ENCODE data around the gene BAZ2B. TPM values are rescaled to one million over a fixed set of nuclear protein-coding genes. Genes with fewer than 3 reads are reported as not detected.

Gene BAZ2B
- polyA plus RNA-seq, 2 donors, result 12.5 to 18.3 TPM

GRCh38 chr2:159462201-159462785, 154.1 kb downstream of the BAZ2B start:
- WGBS, 2 donors, result 91 to 95% methylated on average over 9 of the region's 9 CpGs

GRCh38 chr2:159461076-159461475, 155.3 kb downstream of the BAZ2B start:
- 50 to 64% methylated on average over 2 of the region's 2 CpGs for WGBS, 2 donors
- Histone ChIP-seq H3K9me3 (ENCODE audit: control insufficient read depth in 2 of 2, insufficient read depth in 1 of 2, low read depth in 1 of 2, low read length in 1 of 2) (no peaks in the 10 kb centered on the region), H3K4me1 (ENCODE audit: control insufficient read depth in 2 of 2, insufficient read depth in 2 of 2, low read length in 1 of 2) (no peaks in the 10 kb centered on the region), H3K4me3 (ENCODE audit: low read depth in 1 of 2, low read length in 2 of 2) (no peak overlapping the region), H3K27ac (ENCODE audit: low read depth in 2 of 2, low read length in 1 of 2) (no peak overlapping the region), H3K27me3 (ENCODE audit: control insufficient read depth in 1 of 2, insufficient read depth in 2 of 2, low read length in 2 of 2) (no peaks in the 10 kb centered on the region), H3K36me3 (ENCODE audit: control insufficient read depth in 2 of 2, insufficient read depth in 2 of 2, low read length in 1 of 2) (no peaks in the 10 kb centered on the region)

More at GRCh38 chr2:159462201-159462785, 154.1 kb downstream of the BAZ2B start:
- no peaks in the 10 kb centered on the region for H3K9me3 ChIP-seq (ENCODE audit: control insufficient read depth in 2 of 2, insufficient read depth in 1 of 2, low read depth in 1 of 2, low read length in 1 of 2)
- H3K36me3 ChIP-seq (ENCODE audit: control insufficient read depth in 2 of 2, insufficient read depth in 2 of 2, low read length in 1 of 2), result no peaks in the 10 kb centered on the region
- H3K4me1 ChIP-seq (ENCODE audit: control insufficient read depth in 2 of 2, insufficient read depth in 2 of 2, low read length in 1 of 2), result no peaks in the 10 kb centered on the region
- H3K27me3 ChIP-seq (ENCODE audit: control insufficient read depth in 1 of 2, insufficient read depth in 2 of 2, low read length in 2 of 2), result no peaks in the 10 kb centered on the region
- H3K27ac ChIP-seq (ENCODE audit: low read depth in 2 of 2, low read length in 1 of 2), result no peak overlapping the region
- H3K4me3 ChIP-seq (ENCODE audit: low read depth in 1 of 2, low read length in 2 of 2), result no peak overlapping the region

GRCh38 chr2:159460227-159460626, 156.1 kb downstream of the BAZ2B start:
- Histone ChIP-seq H3K27ac (ENCODE audit: low read depth in 2 of 2, low read length in 1 of 2) (no peak overlapping the region), H3K4me1 (ENCODE audit: control insufficient read depth in 2 of 2, insufficient read depth in 2 of 2, low read length in 1 of 2) (no peaks in the 10 kb centered on the region), H3K36me3 (ENCODE audit: control insufficient read depth in 2 of 2, insufficient read depth in 2 of 2, low read length in 1 of 2) (no peaks in the 10 kb centered on the region), H3K27me3 (ENCODE audit: control insufficient read depth in 1 of 2, insufficient read depth in 2 of 2, low read length in 2 of 2) (no peaks in the 10 kb centered on the region), H3K4me3 (ENCODE audit: low read depth in 1 of 2, low read length in 2 of 2) (no peak overlapping the region), H3K9me3 (ENCODE audit: control insufficient read depth in 2 of 2, insufficient read depth in 1 of 2, low read depth in 1 of 2, low read length in 1 of 2) (no peaks in the 10 kb centered on the region)
- 73 to 74% methylated on average over 1 of the region's 1 CpG for WGBS, 2 donors

- no peak overlapping the region for H3K27ac ChIP-seq (ENCODE audit: low read depth in 2 of 2, low read length in 1 of 2)
- no peak overlapping the region for H3K4me3 ChIP-seq (ENCODE audit: low read depth in 1 of 2, low read length in 2 of 2)
- no peaks in the 10 kb centered on the region for H3K27me3 ChIP-seq (ENCODE audit: control insufficient read depth in 1 of 2, insufficient read depth in 2 of 2, low read length in 2 of 2)
- H3K36me3 ChIP-seq (ENCODE audit: control insufficient read depth in 2 of 2, insufficient read depth in 2 of 2, low read length in 1 of 2), result no peaks in the 10 kb centered on the region
- H3K9me3 ChIP-seq (ENCODE audit: control insufficient read depth in 2 of 2, insufficient read depth in 1 of 2, low read depth in 1 of 2, low read length in 1 of 2), result no peaks in the 10 kb centered on the region
- 62 to 77% methylated on average over 1 of the region's 1 CpG for WGBS, 2 donors
- no peaks in the 10 kb centered on the region for H3K4me1 ChIP-seq (ENCODE audit: control insufficient read depth in 2 of 2, insufficient read depth in 2 of 2, low read length in 1 of 2)
These were observed 157.1 kb downstream of the BAZ2B start for GRCh38 chr2:159459279-159459678.

GRCh38 chr2:159457589-159457988, 158.8 kb downstream of the BAZ2B start:
- WGBS, 2 donors, result 31 to 52% methylated on average over 1 of the region's 1 CpG
- no peaks in the 10 kb centered on the region for H3K27me3 ChIP-seq (ENCODE audit: control insufficient read depth in 1 of 2, insufficient read depth in 2 of 2, low read length in 2 of 2)
- no peaks in the 10 kb centered on the region for H3K36me3 ChIP-seq (ENCODE audit: control insufficient read depth in 2 of 2, insufficient read depth in 2 of 2, low read length in 1 of 2)
- H3K4me3 ChIP-seq (ENCODE audit: low read depth in 1 of 2, low read length in 2 of 2), result no peak overlapping the region
- H3K9me3 ChIP-seq (ENCODE audit: control insufficient read depth in 2 of 2, insufficient read depth in 1 of 2, low read depth in 1 of 2, low read length in 1 of 2), result no peaks in the 10 kb centered on the region
- no peak overlapping the region for H3K27ac ChIP-seq (ENCODE audit: low read depth in 2 of 2, low read length in 1 of 2)
- no peaks in the 10 kb centered on the region for H3K4me1 ChIP-seq (ENCODE audit: control insufficient read depth in 2 of 2, insufficient read depth in 2 of 2, low read length in 1 of 2)

GRCh38 chr2:159456500-159457426, 159.6 kb downstream of the BAZ2B start:
- 61 to 70% methylated on average over 5 of the region's 5 CpGs for WGBS, 2 donors
- no peak overlapping the region for H3K4me3 ChIP-seq (ENCODE audit: low read depth in 1 of 2, low read length in 2 of 2)
- H3K4me1 ChIP-seq (ENCODE audit: control insufficient read depth in 2 of 2, insufficient read depth in 2 of 2, low read length in 1 of 2), result no peaks in the 10 kb centered on the region
- no peaks in the 10 kb centered on the region for H3K36me3 ChIP-seq (ENCODE audit: control insufficient read depth in 2 of 2, insufficient read depth in 2 of 2, low read length in 1 of 2)
- no peak overlapping the region for H3K27ac ChIP-seq (ENCODE audit: low read depth in 2 of 2, low read length in 1 of 2)
- H3K9me3 ChIP-seq (ENCODE audit: control insufficient read depth in 2 of 2, insufficient read depth in 1 of 2, low read depth in 1 of 2, low read length in 1 of 2), result no peaks in the 10 kb centered on the region
- no peaks in the 10 kb centered on the region for H3K27me3 ChIP-seq (ENCODE audit: control insufficient read depth in 1 of 2, insufficient read depth in 2 of 2, low read length in 2 of 2)

- H3K4me1 ChIP-seq (ENCODE audit: control insufficient read depth in 2 of 2, insufficient read depth in 2 of 2, low read length in 1 of 2), result no peaks in the 10 kb centered on the region
- H3K27me3 ChIP-seq (ENCODE audit: control insufficient read depth in 1 of 2, insufficient read depth in 2 of 2, low read length in 2 of 2), result no peaks in the 10 kb centered on the region
- no peak overlapping the region for H3K4me3 ChIP-seq (ENCODE audit: low read depth in 1 of 2, low read length in 2 of 2)
- no peaks in the 10 kb centered on the region for H3K9me3 ChIP-seq (ENCODE audit: control insufficient read depth in 2 of 2, insufficient read depth in 1 of 2, low read depth in 1 of 2, low read length in 1 of 2)
- no peaks in the 10 kb centered on the region for H3K36me3 ChIP-seq (ENCODE audit: control insufficient read depth in 2 of 2, insufficient read depth in 2 of 2, low read length in 1 of 2)
- H3K27ac ChIP-seq (ENCODE audit: low read depth in 2 of 2, low read length in 1 of 2), result no peak overlapping the region
These were observed 160.9 kb downstream of the BAZ2B start for GRCh38 chr2:159455330-159455918.

GRCh38 chr2:159454185-159454584, 162.2 kb downstream of the BAZ2B start:
- H3K36me3 ChIP-seq (ENCODE audit: control insufficient read depth in 2 of 2, insufficient read depth in 2 of 2, low read length in 1 of 2), result no peaks in the 10 kb centered on the region
- H3K27ac ChIP-seq (ENCODE audit: low read depth in 2 of 2, low read length in 1 of 2), result no peak overlapping the region
- H3K27me3 ChIP-seq (ENCODE audit: control insufficient read depth in 1 of 2, insufficient read depth in 2 of 2, low read length in 2 of 2), result no peaks in the 10 kb centered on the region
- H3K4me1 ChIP-seq (ENCODE audit: control insufficient read depth in 2 of 2, insufficient read depth in 2 of 2, low read length in 1 of 2), result no peaks in the 10 kb centered on the region
- H3K9me3 ChIP-seq (ENCODE audit: control insufficient read depth in 2 of 2, insufficient read depth in 1 of 2, low read depth in 1 of 2, low read length in 1 of 2), result no peaks in the 10 kb centered on the region
- no peak overlapping the region for H3K4me3 ChIP-seq (ENCODE audit: low read depth in 1 of 2, low read length in 2 of 2)

GRCh38 chr2:159450180-159450579, 166.2 kb downstream of the BAZ2B start:
- no peak overlapping the region for H3K27ac ChIP-seq (ENCODE audit: low read depth in 2 of 2, low read length in 1 of 2)
- H3K36me3 ChIP-seq (ENCODE audit: control insufficient read depth in 2 of 2, insufficient read depth in 2 of 2, low read length in 1 of 2), result peaks cover 2 to 4% of the 10 kb centered on the region in 2 donors
- H3K4me1 ChIP-seq (ENCODE audit: control insufficient read depth in 2 of 2, insufficient read depth in 2 of 2, low read length in 1 of 2), result no peaks in the 10 kb centered on the region
- WGBS, 2 donors, result 91 to 96% methylated on average over 3 of the region's 3 CpGs
- H3K9me3 ChIP-seq (ENCODE audit: control insufficient read depth in 2 of 2, insufficient read depth in 1 of 2, low read depth in 1 of 2, low read length in 1 of 2), result no peaks in the 10 kb centered on the region
- no peak overlapping the region for H3K4me3 ChIP-seq (ENCODE audit: low read depth in 1 of 2, low read length in 2 of 2)
- no peaks in the 10 kb centered on the region for H3K27me3 ChIP-seq (ENCODE audit: control insufficient read depth in 1 of 2, insufficient read depth in 2 of 2, low read length in 2 of 2)

Data from esophagus (tissue), 2 donors.